ENCODE results near the gene TFAP2E.
A peak's percentile ranks its signal among the peaks of the same experiment; 100 is the strongest.

TFAP2E gene

GRCh38 chr1:35557611-35558373 is 15.3 kb upstream of the TFAP2E start, which contains the start of gene NCDN:
Gene NCDN (plus strand): TSS chr1:35557799. CDS start chr1:35558191, 392 bp downstream.
- Histone ChIP-seq H3K9me3 (no peaks in the 10 kb centered on the region), H3K27me3 (no peaks in the 10 kb centered on the region), H3K4me1 (peaks cover 2% of the 10 kb centered on the region; the same call in 1 of the 2 replicates), H3K36me3 (peaks cover 2% of the 10 kb centered on the region), H3K4me3 (ENCODE audit: low read depth, low read length) (peak within 1 kb of the TSS; percentile 81)
- TF ChIP-seq, protein P1, sequence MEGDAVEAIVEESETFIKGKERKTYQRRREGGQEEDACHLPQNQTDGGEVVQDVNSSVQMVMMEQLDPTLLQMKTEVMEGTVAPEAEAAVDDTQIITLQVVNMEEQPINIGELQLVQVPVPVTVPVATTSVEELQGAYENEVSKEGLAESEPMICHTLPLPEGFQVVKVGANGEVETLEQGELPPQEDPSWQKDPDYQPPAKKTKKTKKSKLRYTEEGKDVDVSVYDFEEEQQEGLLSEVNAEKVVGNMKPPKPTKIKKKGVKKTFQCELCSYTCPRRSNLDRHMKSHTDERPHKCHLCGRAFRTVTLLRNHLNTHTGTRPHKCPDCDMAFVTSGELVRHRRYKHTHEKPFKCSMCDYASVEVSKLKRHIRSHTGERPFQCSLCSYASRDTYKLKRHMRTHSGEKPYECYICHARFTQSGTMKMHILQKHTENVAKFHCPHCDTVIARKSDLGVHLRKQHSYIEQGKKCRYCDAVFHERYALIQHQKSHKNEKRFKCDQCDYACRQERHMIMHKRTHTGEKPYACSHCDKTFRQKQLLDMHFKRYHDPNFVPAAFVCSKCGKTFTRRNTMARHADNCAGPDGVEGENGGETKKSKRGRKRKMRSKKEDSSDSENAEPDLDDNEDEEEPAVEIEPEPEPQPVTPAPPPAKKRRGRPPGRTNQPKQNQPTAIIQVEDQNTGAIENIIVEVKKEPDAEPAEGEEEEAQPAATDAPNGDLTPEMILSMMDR (IDR thresholded peaks at IDR 0.05; ENCODE audit: low read depth, low read length) = no peak
- peak; percentile 94 for DNase-seq

DNA sequence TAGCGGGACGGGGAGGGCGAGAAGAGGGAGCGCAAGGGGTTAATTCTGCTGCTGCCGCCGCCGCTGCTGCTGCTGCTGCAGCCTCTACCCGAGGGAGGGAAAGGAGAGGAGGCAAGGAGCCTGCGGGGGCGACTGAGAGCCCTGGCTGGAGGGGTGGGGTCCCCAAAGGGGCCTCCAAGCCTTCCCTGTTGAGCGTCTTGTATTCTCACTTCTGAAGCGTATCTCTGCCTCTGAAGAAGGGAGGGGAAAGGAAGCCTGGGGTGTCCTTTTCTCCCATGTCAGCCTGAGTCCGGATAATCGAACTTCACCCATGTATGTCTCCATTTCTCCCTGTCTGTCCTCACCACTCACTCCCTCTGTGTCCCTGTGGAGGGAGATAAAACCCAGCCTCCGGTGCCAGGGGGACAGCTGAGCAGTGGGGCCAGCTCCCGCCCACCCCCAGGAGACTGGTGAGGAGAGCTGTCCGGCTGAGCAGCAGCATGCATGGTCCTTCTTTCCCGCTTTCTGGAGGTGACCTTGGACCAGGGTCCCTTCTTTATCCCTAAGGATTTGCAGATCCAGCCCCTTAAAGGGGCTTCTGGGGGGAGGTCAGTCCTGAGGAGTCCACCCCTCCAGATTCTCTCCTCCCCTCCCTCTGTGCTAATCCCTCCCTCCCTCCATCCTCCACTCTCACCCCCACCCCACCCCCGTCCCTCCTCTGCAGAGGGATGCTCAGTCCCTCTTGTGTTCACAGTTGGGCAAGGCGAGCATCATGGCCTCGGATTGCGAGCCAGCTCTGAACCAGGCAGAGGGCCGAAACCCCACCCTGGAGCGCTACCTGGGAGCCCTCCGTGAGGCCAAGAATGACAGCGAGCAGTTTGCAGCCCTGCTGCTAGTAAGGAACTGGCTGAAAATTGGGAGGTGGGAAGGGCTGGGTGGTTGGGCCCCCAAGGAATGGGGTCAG is 14.5 kb upstream of the TFAP2E start:
- H3K9me3 ChIP-seq = no peaks in the 10 kb centered on the region
- peaks cover 2% of the 10 kb centered on the region for H3K36me3 ChIP-seq
- H3K27me3 ChIP-seq = no peaks in the 10 kb centered on the region
- H3K4me1 ChIP-seq = peaks cover 2% of the 10 kb centered on the region; the same call in 1 of the 2 replicates
- H3K4me3 ChIP-seq (ENCODE audit: low read depth, low read length) = peak overlapping the region; percentile 81
- TF ChIP-seq, protein P1 (IDR thresholded peaks at IDR 0.05; ENCODE audit: low read depth, low read length) = no peak
- no peak for DNase-seq

DNA sequence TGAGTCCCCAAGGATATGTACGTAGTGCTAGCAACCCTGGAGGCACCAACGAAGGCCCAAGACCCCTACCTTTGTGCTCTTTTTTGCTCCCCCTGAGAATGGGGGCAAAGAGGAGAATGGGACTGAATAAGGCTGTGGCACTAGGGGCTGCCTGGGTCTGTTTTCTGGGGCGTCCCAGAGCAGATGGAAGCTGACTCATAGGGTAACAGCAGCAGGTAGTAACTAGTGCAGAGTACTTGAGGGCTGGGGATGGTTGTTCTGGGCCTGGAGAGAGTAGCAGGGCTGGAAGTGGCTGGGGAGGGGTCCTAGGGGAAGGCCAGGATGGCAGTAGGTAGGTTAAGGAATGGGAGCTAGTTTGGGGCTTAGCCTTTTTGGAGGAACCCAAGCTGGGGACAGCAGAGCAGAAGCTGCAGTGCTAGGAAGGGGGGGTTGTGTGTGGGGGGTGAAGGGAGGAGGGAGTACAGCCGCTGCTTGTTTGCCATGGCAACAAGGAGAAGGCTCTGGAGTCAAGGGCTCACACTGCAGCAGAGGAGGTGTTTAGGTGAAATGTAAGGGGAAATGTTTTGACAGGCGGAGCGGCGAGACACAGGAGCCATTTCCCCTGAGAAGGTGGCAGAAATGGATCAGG is 13.7 kb upstream of the TFAP2E start:
- H3K9me3 ChIP-seq = no peaks in the 10 kb centered on the region
- no peaks in the 10 kb centered on the region; the same call in 1 of the 2 replicates for H3K4me1 ChIP-seq
- DNase-seq = no peak
- H3K4me3 ChIP-seq (ENCODE audit: low read depth, low read length) = no peak overlapping the region
- H3K36me3 ChIP-seq = peaks cover 5% of the 10 kb centered on the region
- no peaks in the 10 kb centered on the region for H3K27me3 ChIP-seq
- TF ChIP-seq, protein P1 (IDR thresholded peaks at IDR 0.05; ENCODE audit: low read depth, low read length) = no peak

DNA sequence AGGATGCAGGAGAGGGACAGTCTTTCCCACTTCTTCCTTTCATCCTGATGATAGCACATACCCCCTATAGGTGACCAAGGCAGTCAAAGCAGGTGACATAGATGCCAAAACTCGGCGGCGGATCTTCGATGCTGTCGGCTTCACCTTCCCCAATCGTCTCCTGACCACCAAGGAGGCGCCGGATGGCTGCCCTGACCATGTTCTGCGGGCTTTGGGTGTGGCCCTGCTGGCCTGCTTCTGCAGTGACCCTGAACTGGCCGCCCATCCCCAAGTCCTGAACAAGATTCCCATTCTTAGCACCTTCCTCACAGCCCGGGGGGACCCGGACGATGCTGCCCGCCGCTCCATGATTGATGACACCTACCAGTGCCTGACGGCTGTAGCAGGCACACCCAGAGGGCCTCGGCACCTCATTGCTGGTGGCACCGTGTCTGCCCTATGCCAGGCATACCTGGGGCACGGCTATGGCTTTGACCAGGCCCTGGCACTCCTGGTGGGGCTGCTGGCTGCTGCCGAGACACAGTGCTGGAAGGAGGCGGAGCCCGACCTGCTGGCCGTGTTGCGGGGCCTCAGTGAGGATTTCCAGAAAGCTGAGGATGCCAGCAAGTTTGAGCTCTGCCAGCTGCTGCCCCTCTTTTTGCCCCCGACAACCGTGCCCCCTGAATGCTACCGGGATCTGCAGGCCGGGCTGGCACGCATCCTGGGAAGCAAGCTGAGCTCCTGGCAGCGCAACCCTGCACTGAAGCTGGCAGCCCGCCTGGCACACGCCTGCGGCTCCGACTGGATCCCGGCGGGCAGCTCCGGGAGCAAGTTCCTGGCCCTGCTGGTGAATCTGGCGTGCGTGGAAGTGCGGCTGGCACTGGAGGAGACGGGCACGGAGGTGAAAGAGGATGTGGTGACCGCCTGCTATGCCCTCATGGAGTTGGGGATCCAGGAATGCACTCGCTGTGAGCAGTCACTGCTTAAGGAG is 12.6 kb upstream of the TFAP2E start:
- peaks cover 6% of the 10 kb centered on the region for H3K36me3 ChIP-seq

More for the DNA sequence above, 12.6 kb upstream of the TFAP2E start:
- TF ChIP-seq, protein P1 (IDR thresholded peaks at IDR 0.05; ENCODE audit: low read depth, low read length) = no peak
- no peak for DNase-seq
- no peaks in the 10 kb centered on the region for H3K4me1 ChIP-seq
- no peaks in the 10 kb centered on the region for H3K27me3 ChIP-seq
- H3K9me3 ChIP-seq = no peaks in the 10 kb centered on the region
- no peak overlapping the region for H3K4me3 ChIP-seq (ENCODE audit: low read depth, low read length)

Data from BE2C (cell line).